Thyroid gland (tissue), 4 donors: ENCODE data around the gene DDA1. TPM values are rescaled to one million over a fixed set of nuclear protein-coding genes. Genes with fewer than 3 reads are reported as not detected.

Experiments used
- DNase-seq, 2 donors: peaks; one replicate each; pipeline ENCODE4 v3.0.0-alpha.2; 2019
- H3K27ac ChIP-seq, 3 donors: fragments of 200-600 bp; sonication (generic); 1 replicate in 2 of 3; 2 replicates in 1 of 3; pipeline ENCODE4 v1.5.1; 2016 to 2019; ENCODE audit warnings: mild to moderate bottlenecking in 1 of 3, moderate library complexity in 1 of 3
- H3K27me3 ChIP-seq: fragments of 200-600 bp; sonication (generic); one replicate; pipeline ENCODE4 v1.5.1; 2019
- H3K36me3 ChIP-seq, 2 donors: fragments of 200-600 bp; sonication (generic); one replicate each; pipeline ENCODE4 v1.5.1; 2016 to 2019
- H3K4me1 ChIP-seq, 2 donors: fragments of 200-600 bp; sonication (generic); one replicate each; pipeline ENCODE4 v1.5.1; 2017 to 2019
- H3K4me3 ChIP-seq, 3 donors: fragments of 200-600 bp; sonication (generic); replicated peaks in 1 of 3; 1 replicate in 2 of 3; 2 replicates in 1 of 3; pipeline ENCODE4 v1.5.1; 2016; ENCODE audit warnings: mild to moderate bottlenecking in 1 of 3
- H3K9me3 ChIP-seq: fragments of 200-600 bp; sonication (generic); one replicate; pipeline ENCODE4 v1.5.1; 2017
- POLR2A ChIP-seq, 2 donors: fragments of 450-650 bp; IDR thresholded peaks; one replicate each; pipeline ENCODE4 v1.6.1; 2017; ENCODE audit warnings: antibody characterized with exemption in 2 of 2, mild to moderate bottlenecking in 2 of 2, moderate library complexity in 1 of 2
- WGBS, 2 donors: methylation state at CpG; one replicate each; pipeline ENCODE4 v1.1.5; 2017; 5-methylcytosine and 5-hydroxymethylcytosine counted together
- intact Hi-C: fragments of 100-400 bp; cut with DNase I; formaldehyde crosslinking; loops from one replicate; pipeline ENCODE4 v1.15.1; 2023
- total RNA-seq, 4 donors: library from RNA; depleted of rRNA; stranded (reverse); fragments of >200 nt; gene quantifications; one replicate each; pipeline ENCODE4 v1.2.3, GENCODE V29; 2016
- TF ChIP-seq, protein P1 (sequence below), 6 experiments: fragments of 200-600 bp in 3 of 6; fragments of 450-650 bp in 3 of 6; sonication (generic) in 3 of 6; IDR thresholded peaks; one replicate each; pipeline ENCODE4 v1.5.1; 2016 to 2019; ENCODE audit warnings: antibody characterized with exemption in 6 of 6, mild to moderate bottlenecking in 2 of 6, inconsistent platforms in 1 of 6, moderate library complexity in 1 of 6

DDA1 gene
- total RNA-seq, 4 donors from 2014 or later, result 14.5 to 40.4 (median 20.1) TPM

DNA sequence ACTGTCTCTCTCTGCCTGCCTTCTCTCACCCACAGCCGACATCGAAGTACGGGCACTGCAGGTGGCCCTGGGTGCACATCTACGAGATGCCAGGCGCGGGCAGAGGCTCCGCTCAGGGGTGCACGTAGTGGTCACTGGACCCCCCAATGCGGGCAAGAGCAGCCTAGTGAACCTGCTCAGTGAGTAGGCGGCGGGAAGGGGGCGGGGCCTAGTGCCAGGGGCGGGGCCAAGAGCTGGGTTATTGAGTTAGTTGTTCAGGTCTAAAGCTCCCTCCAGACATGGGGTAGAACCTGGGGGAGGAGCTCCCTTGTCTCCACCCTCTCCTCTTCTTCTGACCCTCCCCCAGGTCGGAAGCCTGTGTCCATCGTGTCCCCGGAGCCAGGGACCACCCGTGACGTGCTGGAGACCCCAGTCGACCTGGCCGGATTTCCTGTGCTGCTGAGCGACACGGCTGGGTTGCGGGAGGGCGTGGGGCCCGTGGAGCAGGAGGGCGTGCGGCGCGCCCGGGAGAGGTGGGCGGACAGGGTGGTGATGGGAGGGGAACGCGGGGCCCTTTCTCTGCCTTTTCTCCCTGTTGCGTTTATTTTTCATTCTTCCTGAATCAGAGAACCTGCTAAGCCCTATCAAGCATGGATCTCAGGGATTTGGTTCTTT lies 29.9 kb downstream of the DDA1 start:
- Histone ChIP-seq H3K4me1 (peaks cover 18 to 24% of the 10 kb centered on the region in 2 donors), H3K27me3 (no peaks in the 10 kb centered on the region), H3K4me3 (no peak overlapping the region), H3K36me3 (no peaks in the 10 kb centered on the region), H3K27ac (no peak overlapping the region), H3K9me3 (no peaks in the 10 kb centered on the region)
- WGBS, 2 donors, result 94 to 97% methylated on average over 19 to 34 of the region's 34 CpGs
- TF ChIP-seq POLR2A (IDR thresholded peaks at IDR 0.05), result no peak
- TF ChIP-seq, protein P1, sequence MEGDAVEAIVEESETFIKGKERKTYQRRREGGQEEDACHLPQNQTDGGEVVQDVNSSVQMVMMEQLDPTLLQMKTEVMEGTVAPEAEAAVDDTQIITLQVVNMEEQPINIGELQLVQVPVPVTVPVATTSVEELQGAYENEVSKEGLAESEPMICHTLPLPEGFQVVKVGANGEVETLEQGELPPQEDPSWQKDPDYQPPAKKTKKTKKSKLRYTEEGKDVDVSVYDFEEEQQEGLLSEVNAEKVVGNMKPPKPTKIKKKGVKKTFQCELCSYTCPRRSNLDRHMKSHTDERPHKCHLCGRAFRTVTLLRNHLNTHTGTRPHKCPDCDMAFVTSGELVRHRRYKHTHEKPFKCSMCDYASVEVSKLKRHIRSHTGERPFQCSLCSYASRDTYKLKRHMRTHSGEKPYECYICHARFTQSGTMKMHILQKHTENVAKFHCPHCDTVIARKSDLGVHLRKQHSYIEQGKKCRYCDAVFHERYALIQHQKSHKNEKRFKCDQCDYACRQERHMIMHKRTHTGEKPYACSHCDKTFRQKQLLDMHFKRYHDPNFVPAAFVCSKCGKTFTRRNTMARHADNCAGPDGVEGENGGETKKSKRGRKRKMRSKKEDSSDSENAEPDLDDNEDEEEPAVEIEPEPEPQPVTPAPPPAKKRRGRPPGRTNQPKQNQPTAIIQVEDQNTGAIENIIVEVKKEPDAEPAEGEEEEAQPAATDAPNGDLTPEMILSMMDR (IDR thresholded peaks at IDR 0.05), result no peak
- intact Hi-C loops, result no loop called here
- no peak for DNase-seq

DNA sequence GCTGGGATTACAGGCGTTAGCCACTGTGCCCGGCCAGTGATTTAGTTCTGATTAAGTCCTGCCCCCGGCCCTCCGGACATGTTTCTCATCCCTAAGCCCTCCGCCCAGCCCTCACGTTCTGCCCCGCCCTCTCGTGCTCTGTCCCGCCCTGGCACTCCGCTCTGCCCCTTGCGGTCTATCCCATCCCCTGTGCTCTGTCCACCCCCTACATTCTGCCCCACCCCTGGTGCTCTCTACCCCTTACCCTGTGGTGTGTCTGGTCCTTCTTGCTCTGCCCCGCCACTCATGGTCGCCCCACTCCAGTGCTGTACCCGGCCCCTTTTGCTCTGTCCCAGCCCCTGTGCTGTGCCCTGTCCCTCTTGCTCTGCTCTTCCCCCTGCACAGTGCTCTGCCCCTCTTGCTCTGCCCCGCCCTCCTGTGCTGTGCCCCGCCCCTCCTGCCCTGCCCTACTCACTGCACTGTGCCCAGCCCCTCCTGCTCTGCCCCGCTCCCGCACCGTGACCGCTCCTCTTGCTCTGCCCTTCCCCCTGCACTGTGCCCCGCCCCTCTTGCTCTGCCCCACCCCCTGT lies 31.0 kb downstream of the DDA1 start:
- 67 to 83% methylated on average over 20 to 21 of the region's 21 CpGs for WGBS, 2 donors
- Histone ChIP-seq H3K27ac (no peak overlapping the region), H3K36me3 (no peaks in the 10 kb centered on the region), H3K4me3 (no peak overlapping the region), H3K4me1 (peaks cover 12 to 18% of the 10 kb centered on the region in 2 donors), H3K9me3 (no peaks in the 10 kb centered on the region), H3K27me3 (no peaks in the 10 kb centered on the region)
- TF ChIP-seq, protein P1 (IDR thresholded peaks at IDR 0.05), result no peak
- no peak for TF ChIP-seq POLR2A (IDR thresholded peaks at IDR 0.05)
- intact Hi-C loops, result no loop called here
- no peak for DNase-seq

DNA sequence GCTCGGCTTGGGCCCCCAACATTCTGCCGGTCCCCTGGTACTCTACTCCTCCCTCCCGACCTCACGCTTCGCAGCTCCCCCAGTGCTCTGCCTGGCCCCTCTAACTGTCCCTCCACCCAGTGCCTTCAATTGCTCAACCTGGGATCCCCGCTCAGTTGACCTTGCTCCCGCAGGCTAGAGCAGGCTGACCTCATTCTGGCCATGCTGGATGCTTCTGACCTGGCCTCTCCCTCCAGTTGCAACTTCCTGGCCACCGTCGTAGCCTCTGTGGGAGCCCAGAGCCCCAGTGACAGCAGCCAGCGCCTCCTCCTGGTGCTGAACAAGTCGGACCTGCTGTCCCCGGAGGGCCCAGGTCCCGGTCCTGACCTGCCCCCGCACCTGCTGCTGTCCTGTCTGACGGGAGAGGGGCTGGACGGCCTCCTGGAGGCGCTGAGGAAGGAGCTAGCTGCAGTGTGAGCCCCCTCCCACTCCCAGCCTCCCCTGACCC lies 31.6 kb downstream of the DDA1 start:
- Histone ChIP-seq H3K27me3 (no peaks in the 10 kb centered on the region), H3K27ac (no peak overlapping the region), H3K4me1 (peaks cover 10 to 15% of the 10 kb centered on the region in 2 donors), H3K4me3 (no peak overlapping the region), H3K9me3 (no peaks in the 10 kb centered on the region), H3K36me3 (no peaks in the 10 kb centered on the region)
- DNase-seq, result no peak
- no peak for TF ChIP-seq POLR2A (IDR thresholded peaks at IDR 0.05)
- TF ChIP-seq, protein P1 (IDR thresholded peaks at IDR 0.05), result no peak
- WGBS, 2 donors, result 62 to 77% methylated on average over 12 to 15 of the region's 17 CpGs
- intact Hi-C loops, result no loop called here

DNA sequence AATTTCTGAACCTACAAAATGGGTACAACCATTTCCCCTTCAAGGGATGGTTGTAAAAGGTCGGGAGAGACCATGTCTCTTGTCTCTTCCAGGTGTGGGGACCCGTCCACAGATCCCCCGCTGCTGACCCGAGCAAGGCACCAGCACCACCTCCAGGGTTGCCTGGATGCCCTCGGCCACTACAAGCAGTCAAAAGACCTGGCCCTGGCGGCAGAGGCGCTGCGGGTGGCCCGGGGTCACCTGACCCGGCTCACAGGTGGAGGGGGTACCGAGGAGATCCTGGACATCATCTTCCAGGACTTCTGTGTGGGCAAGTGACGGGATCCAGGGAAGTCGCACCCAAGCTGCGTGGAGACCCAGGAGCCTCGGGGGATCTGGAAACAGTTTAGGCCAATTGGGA lies 32.0 kb downstream of the DDA1 start:
- DNase-seq, result no peak
- WGBS, 2 donors, result 60 to 98% methylated on average over 1 to 8 of the region's 15 CpGs

More for the DNA sequence above, 32.0 kb downstream of the DDA1 start:
- Histone ChIP-seq H3K27ac (no peak overlapping the region), H3K27me3 (no peaks in the 10 kb centered on the region), H3K36me3 (no peaks in the 10 kb centered on the region), H3K4me3 (no peak overlapping the region), H3K9me3 (no peaks in the 10 kb centered on the region), H3K4me1 (peaks cover 10 to 12% of the 10 kb centered on the region in 2 donors)
- intact Hi-C loops, result no loop called here
- TF ChIP-seq POLR2A (IDR thresholded peaks at IDR 0.05), result no peak
- TF ChIP-seq, protein P1 (IDR thresholded peaks at IDR 0.05), result no peak
